ENCODE measurements around the gene DENND4C.
"Not testable (repeated sequence)": the region's sequence is repeated elsewhere in the genome, so short reads cannot be mapped to it uniquely, and the experiment has no call there.

The DENND4C gene

DNA sequence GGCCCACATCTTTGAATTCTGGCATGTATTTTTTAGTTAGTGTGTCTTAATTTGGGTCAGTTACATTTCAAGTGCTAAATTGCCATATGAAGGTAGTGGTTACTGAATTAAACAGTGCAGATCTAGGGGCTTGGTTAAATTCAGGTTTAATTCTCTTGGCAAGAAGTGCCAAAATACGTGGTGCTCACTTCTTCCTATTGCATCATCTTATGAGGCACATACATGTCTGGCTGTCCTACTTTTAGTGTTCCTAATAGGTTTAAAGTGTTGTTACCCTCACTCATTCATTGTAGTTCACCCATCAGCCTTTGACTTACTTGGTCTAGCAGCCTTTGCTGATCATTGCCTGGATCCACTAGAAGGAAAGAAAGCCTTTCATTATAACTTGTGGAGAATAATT, 90.0 kb downstream of the DENND4C start:
- intact Hi-C loops (cut with DNase I) = no loop called here
- no peak for DNase-seq

GRCh38 chr9:19331877-19332276, 101.4 kb downstream of the DENND4C start:
- DNase-seq = no peak
- intact Hi-C loops (cut with DNase I) = no loop called here

DNA sequence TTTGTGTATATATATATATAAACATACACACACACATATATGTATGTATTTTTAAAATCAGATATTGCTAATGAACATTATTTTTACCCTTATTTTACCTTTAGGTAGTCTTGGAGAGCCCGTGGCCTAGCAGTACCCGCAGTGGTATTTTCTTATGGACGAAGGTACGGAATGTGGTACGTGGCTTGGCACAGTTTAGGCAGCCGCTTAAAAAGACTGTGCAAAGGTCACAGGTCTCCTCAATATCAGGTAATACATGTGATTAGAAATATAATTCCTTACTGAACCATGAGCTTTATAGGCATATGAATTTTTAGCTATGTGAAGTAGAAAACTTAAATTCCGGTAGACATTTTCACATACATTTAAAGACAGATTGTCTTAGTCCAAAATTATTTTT, 105.7 kb downstream of the DENND4C start:
- intact Hi-C loops (cut with DNase I) = no loop called here
- no peak for DNase-seq

GRCh38 chr9:19342947-19343346, 112.5 kb downstream of the DENND4C start:
- intact Hi-C loops (cut with DNase I) = no loop called here
- DNase-seq = no peak

DNA sequence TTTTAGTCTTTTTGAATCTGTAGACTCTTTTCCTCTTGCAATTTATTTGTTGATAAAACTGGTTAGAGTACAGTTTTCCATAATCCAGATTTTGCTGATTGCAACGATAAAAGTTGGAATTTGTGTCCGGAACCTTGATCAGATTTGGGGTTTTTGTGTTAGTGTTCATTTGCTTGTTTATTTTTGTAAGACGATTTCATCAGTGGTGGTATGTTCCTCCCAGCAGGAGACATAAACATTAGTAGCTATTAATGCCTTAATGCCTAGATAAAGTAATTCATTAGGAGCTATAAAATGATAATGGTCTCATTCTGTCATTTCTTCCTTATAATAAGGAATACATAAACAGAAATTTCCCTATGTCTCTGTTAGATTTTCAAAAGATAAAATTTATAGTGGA, 128.2 kb downstream of the DENND4C start:
- no peak for DNase-seq
- intact Hi-C loops (cut with DNase I) = no loop called here

GRCh38 chr9:19369107-19369506, 138.6 kb downstream of the DENND4C start:
- intact Hi-C loops (cut with DNase I) = no loop called here
- no peak for DNase-seq

- intact Hi-C loops (cut with DNase I) = loop anchor here (10.0 kb wide), 1 partner anchor 317 kb away; no protein-coding TSS in a partner anchor
- peak in 7 of 42 donors; percentile 14 to 46 (median 28) for DNase-seq
These were observed 141.4 kb downstream of the DENND4C start for GRCh38 chr9:19371942-19372341.

DNA sequence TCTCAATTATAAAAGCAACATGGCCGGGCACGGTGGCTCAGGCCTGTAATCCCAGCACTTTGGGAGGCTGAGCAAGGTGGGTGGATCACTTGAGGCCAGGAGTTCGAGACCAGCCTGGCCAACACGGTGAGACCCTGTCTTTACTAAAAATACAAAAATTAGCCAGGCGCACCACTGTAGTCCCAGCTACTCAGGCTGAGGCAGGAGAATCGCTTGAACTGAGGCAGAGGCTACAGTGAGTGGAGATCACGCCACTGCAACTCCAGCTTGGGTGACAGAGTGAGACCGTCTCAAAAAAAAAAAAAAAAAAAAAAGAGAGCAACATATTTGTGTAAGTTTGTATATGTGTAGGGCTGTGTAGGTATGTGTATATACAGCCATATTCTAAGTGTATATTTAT, 142.1 kb downstream of the DENND4C start:
- no peak for DNase-seq
- intact Hi-C loops (cut with DNase I) = loop anchor here (10.0 kb wide), 1 partner anchor 318 kb away; no protein-coding TSS in a partner anchor

DNA sequence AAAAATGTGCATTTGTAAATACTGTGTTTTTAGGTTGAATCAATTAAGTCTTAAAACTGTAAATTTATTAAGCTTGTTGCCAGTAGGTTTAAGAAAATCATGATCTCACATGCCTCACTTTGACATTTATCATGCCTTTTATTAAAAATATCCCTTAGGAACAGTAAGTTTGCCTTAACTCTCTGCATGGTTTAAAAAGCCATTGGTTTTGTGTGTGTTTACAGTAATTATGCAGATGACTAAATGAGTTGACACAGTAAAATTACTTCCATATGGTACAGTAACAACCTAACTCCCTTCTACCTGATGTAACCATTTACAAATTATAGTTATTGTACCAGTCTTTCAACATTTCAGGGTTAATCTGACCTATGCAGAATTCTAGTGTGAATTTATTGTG, 143.0 kb downstream of the DENND4C start:
- no peak for DNase-seq
- intact Hi-C loops (cut with DNase I) = loop anchor here (10.0 kb wide), 1 partner anchor 319 kb away; no protein-coding TSS in a partner anchor

GRCh38 chr9:19375538-19375937, 145.0 kb downstream of the DENND4C start:
- intact Hi-C loops (cut with DNase I) = loop anchor here (10.0 kb wide), 1 partner anchor 321 kb away; no protein-coding TSS in a partner anchor
- no peak for DNase-seq

DNA sequence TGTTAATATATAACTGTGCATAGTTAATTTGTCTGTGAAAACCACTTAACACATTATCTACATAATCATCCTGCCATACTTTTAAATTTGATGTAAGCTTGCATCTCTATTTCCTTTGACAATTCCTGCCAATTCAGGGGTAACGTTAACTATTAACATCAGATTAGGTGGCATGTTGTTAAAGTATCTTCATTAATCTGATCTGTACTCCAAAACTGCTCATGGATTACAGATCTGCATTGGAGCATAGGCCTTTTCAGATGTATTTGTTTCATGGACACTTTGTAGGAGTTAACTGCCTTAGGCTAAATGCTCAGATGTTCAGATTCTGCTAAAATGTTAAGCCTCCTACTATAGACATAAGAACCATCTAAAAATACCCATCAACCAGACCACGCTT, 146.4 kb downstream of the DENND4C start:
- intact Hi-C loops (cut with DNase I) = loop anchor here (10.0 kb wide), 1 partner anchor 322 kb away; no protein-coding TSS in a partner anchor
- DNase-seq = no peak

DNA sequence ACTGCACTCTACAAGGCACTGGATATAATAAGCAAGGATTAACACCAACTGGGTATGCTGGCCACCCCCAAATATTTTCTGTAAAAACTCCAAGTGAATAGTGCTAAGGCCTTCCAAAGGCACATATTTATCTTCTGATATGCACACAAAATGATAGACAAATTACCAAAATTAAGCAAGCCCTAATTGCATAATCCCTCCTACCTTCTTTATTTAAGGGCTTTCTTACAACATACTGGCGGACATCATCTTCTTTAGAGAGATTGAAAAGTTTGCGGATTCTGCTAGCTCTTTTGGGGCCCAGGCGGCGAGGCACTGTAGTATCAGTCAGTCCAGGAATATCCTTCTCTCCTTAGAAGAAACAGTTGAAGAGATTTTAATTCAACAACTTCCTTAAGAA, 147.7 kb downstream of the DENND4C start:
- intact Hi-C loops (cut with DNase I) = loop anchor here (10.0 kb wide), 1 partner anchor 323 kb away; no protein-coding TSS in a partner anchor
- DNase-seq = peak in 1 of 42 donors; percentile 34

- peak in 1 of 42 donors; percentile 58 for DNase-seq
- intact Hi-C loops (cut with DNase I) = loop anchor here (10.0 kb wide), 1 partner anchor 324 kb away; no protein-coding TSS in a partner anchor
These were observed 148.2 kb downstream of the DENND4C start for GRCh38 chr9:19378647-19379046.

DNA sequence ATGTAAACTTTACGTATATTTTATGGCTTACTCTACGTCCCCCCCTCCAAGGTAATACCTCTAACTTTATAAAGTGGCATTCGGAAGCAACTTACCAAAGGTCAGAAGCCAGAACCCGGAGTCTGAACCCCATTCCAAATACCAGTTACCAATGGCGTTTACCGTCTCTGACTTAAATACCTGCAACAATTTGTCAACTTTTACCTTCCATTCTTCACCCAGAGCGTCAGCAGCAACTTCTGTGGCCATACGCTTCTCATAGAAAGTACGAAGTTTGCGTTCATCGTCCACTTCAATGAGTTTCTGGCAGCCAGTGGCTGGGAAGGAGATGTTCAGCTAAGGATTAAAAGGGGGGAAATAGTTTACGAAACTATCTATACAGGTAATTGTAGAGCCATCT, 148.8 kb downstream of the DENND4C start:
- no peak for DNase-seq
- intact Hi-C loops (cut with DNase I) = loop anchor here (10.0 kb wide), 1 partner anchor 324 kb away; no protein-coding TSS in a partner anchor

DNA sequence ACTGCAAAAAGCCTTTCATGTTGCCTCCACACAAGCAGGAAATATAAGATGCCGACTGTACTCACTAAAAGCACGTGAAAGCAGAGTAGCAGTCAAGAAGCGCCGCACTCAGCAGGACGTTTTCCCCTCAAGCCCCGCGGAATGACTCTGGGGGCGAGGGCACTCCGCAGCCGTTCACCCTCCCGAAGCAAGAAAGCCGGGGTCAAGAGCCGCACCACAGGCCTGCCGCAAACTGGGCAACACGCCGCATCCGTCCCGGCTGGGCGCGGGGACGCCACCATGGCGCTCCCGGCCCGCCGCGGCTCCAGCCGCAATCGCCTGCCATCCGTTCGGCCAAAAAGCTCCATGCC, 149.2 kb downstream of the DENND4C start:
- intact Hi-C loops (cut with DNase I) = loop anchor here (2.0 to 10.0 kb wide), 2 partner anchors 277 to 325 kb away; partner anchors contain the start of gene HAUS6
- DNase-seq = peak in 17 of 42 donors; percentile 5 to 67 (median 35)

DNA sequence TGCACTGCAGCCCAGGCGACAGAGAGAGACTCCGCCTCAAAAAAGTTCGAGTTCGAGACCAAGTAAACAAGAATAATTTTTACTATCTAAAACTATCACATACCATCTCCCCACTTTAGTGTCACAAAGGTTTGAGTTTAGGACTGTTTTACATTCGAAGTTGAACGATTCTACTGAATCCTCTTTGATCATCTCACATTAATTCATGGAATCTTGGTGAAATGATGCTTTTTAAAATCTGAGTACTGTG, 150.3 kb downstream of the DENND4C start:
- no peak for DNase-seq
- intact Hi-C loops (cut with DNase I) = loop anchor here (2.0 kb wide), 1 partner anchor 278 kb away; the partner anchor contains the start of gene HAUS6

GRCh38 chr9:19381656-19382055, 151.2 kb downstream of the DENND4C start:
- no peak for DNase-seq
- intact Hi-C loops (cut with DNase I) = loop anchor here (2.0 kb wide), 1 partner anchor 279 kb away; the partner anchor contains the start of gene HAUS6

DNA sequence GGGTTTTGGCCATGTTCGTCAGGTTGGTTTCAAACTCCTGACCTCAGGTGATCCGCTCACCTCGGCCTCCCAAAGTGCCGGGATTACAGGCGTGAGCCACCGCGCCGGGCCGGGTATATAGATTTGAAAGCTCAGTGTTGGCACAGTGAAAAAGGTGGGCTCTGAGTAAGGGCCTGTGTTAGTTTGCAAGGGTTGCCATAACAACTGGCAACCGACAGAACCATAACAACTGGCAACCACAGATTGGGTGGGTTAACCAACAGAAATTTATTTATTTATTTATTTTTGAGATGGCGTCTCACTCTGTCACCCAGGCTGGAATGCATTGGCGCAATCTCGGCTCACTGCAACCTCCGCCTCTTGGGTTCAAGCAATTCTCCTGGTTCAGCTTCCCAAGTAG, 154.7 kb downstream of the DENND4C start:
- DNase-seq; intact Hi-C loops (cut with DNase I): not testable (repeated sequence)

- intact Hi-C loops (cut with DNase I) = no loop called here
- DNase-seq = no peak
These were observed 155.5 kb downstream of the DENND4C start for GRCh38 chr9:19385786-19386501.

DNA sequence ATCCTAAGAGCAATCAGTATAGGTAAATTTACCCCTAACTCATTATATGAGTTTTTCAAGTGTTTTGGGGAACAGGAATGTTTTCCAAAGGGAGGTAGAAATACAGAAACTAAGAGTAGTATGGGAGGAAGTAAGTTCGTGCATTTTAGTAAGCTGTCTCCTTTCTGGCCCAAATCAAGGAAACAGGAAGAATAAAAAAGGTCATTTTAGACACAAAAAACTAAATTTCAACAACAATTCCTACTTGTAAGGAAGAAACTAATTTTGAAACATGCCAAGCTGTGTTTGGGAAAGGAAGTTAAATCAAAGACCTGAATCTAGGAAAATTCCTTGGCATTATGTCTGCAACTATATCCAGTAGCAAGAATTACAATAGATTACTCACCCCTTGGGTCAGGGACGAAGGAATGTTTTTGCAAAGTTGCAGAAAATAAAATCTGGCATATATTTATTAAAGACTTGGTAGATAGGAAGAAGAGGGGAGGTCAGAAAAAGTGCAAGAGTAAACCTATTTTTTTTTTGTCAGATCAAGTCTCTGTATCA, 156.1 kb downstream of the DENND4C start:
- no peak for DNase-seq
- intact Hi-C loops (cut with DNase I) = no loop called here

DNA sequence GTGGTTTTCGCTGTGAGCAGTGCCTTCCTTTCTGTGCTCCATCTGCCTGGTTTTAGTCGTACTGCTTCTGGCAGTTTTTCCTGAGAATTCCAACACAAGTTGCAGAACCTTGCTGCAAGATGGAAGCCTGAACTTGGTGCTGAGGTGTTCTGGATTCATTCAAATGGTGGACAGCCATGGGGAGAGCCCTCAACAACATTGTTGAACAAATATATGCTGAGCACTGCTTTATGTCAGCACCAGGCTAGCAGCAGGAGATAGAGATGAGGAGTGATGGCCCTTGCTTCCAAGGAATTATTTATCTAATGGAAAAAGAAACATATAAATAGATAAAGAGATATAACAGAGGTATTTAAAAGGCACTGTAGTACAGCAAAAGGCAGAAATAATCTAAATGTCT, 156.8 kb downstream of the DENND4C start:
- intact Hi-C loops (cut with DNase I) = no loop called here
- no peak for DNase-seq

All from head of caudate nucleus (tissue), 42 donors.